DMS153 (cell line): ENCODE data around the gene DHDH.
"Not testable (repeated sequence)": the region's sequence is repeated elsewhere in the genome, so short reads cannot be mapped to it uniquely, and the experiment has no call there.

Experiments
- DNase-seq: peaks from one replicate; lab custom pipeline; 2025; lab: John Stamatoyannopoulos, UW

Gene DHDH

GRCh38 chr19:48933382-48933932 is at the start of gene DHDH:
Gene DHDH, plus strand, starts transcription at chr19:48933699. Its CDS starts 23 bp downstream, at chr19:48933722.
- peak; percentile 91 for DNase-seq

GRCh38 chr19:48883726-48884125 is 49.8 kb upstream of the DHDH start:
- no peak for DNase-seq

GRCh38 chr19:48887861-48888612 is 45.5 kb upstream of the DHDH start:
- no peak for DNase-seq

DNA sequence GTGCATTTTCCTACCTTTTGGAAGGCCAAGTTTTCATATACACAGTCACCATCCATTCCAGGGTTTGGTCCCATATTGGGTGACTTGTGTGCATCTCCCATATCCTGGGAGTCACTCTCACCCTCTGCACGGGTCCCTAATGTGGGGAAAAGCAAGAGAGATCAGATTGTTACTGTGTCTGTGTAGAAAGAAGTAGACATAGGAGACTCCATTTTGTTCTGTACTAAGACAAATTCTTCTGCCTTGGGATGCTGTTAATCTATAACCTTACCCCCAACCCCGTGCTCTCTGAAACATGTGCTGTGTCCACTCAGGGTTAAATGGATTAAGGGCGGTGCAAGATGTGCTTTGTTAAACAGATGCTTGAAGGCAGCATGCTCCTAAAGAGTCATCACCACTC is 44.0 kb upstream of the DHDH start:
- DNase-seq = not testable (repeated sequence)

GRCh38 chr19:48890551-48890950 is 42.9 kb upstream of the DHDH start:
- no peak for DNase-seq

DNA sequence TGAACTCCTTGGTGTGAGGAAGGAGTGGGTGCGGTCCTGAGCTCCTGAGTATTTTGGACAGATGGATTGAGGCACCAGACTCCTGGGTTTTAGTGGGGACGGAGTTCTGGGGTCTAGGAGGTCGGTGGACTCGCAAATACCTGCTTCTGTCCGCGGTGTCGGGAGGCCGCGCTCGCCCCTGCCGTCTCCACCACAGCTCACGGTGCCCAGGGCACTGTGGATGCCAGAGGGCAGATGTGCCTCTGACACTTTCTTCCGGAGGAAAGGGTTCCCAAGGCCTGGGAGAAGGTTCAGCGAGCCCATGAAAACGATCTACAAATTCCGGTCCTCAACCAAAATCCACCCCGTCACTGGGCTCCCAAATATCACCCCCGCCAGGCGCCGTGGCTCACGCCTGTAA is 38.3 kb upstream of the DHDH start:
- no peak for DNase-seq

DNA sequence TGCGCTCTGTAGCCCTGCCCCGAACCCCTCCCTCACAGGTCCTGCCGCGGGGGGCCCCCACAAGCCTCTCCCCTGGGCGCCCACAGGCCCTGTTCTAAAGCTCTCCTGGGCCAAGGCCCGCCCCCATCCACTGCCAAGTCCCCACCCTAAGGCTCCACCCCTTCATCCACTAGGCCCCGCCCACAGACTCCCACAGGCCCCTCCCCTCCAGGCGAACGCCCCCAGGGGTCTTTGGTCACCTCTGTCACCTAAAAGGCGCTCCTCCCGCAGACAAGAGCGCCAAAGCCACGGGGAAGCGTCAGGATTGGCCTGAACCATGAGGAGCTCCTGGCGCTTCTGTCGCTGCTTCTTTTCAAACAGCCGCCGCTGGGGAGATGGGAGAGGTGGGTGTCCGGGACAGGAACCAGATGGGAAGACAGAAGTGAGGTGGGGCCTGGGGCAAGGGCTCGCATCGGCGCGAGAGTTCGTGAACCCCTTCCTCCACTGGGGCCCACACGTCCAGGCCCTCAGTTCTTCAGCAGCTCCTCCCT is 37.2 kb upstream of the DHDH start:
- DNase-seq = no peak

- DNase-seq = no peak
These were observed 36.3 kb upstream of the DHDH start for GRCh38 chr19:48897181-48897580.

- not testable (repeated sequence) for DNase-seq
These were observed 34.1 kb upstream of the DHDH start for GRCh38 chr19:48899386-48899749.

- DNase-seq = peak; percentile 98
These were observed 33.6 kb upstream of the DHDH start, which contains the start of gene NUCB1 for GRCh38 chr19:48899781-48900476. Gene NUCB1, plus strand, starts transcription at chr19:48900312. Its CDS starts 485 bp downstream, at chr19:48900797.

- DNase-seq = no peak
These were observed 32.8 kb upstream of the DHDH start for GRCh38 chr19:48900477-48901406.

- not testable (repeated sequence) for DNase-seq
These were observed 31.2 kb upstream of the DHDH start for GRCh38 chr19:48902291-48902690.

GRCh38 chr19:48903788-48904187 is 29.7 kb upstream of the DHDH start:
- DNase-seq = not testable (repeated sequence)

DNA sequence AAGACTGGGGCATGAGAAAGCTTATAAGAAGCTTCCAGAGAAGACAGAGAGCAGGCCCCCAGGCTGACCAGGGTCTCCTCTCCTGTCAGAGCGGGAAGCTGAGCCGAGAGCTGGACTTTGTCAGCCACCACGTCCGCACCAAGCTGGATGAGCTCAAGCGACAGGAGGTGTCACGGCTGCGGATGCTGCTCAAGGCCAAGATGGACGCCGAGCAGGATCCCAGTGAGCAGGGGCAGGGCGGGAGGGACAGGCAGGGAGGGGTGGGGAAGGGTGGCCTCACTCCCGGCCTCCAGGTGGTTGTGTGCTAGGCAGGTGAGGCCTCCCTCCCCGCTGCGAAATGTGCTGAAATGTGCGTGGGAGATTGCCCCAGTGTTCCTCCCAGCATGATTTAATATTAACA is 27.8 kb upstream of the DHDH start:
- DNase-seq = no peak

GRCh38 chr19:48906324-48906723 is 27.2 kb upstream of the DHDH start:
- DNase-seq = no peak

DNA sequence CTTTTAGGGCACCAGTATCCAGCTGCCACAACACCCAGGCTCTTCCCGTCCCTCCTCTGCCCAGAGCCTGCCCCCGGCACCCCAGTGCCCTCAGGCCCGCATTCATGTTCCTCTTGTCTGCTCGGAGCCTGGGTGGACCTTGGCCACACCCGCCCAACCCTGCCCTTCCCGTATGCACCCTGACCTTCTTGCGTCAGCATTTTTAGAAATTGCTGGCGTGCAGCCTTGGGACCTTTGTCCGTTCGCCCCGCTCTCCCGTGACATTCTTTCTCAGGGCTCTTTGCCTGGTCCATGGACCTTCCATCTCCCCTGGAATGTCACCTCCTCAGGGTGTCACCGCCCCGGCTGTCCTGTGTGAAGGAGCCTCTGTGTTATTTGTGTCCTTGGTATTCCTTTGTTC is 25.8 kb upstream of the DHDH start:
- no peak for DNase-seq

- not testable (repeated sequence) for DNase-seq
These were observed 23.9 kb upstream of the DHDH start for GRCh38 chr19:48909424-48910077.

DNA sequence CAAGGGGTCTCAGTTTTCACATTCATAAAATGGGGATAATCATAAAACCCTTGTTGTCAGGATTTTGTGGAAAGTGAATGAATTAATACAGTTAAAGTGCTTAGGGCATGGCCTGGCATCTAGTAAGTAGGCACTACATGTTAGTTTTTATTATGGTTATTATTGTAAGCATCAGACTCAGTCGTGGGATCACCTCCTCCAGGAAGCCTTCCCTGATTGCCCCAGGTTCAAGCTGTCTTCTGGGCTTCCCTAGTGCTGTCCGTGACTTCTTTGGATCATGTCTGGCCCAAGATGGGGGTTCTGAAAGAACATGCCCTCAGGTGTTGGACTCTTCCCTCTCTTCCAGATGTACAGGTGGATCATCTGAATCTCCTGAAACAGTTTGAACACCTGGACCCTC is 22.7 kb upstream of the DHDH start:
- DNase-seq = no peak

GRCh38 chr19:48913114-48913889 is 20.2 kb upstream of the DHDH start:
- DNase-seq = no peak

DNA sequence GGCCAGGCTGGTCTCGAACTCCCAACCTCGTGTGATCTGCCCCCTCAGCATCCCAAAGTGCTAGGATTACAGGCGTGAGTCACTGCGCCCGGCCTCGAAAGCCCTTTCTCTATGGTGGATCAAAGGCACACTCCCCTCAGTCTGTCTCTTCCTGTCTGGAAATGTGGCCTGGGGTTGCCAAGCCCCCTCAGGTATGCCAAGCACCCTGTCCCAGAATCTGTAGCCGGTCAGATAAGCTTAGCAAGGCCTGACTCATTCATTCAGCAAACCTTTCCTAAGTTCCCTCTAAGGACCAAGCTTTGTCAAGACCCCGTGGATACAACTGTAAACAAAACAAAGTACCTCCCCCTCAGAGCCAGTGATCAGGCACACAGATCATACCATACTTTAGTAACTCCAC is 19.3 kb upstream of the DHDH start:
- no peak for DNase-seq
